K562 (cell line): ENCODE data around the gene ARHGAP30. TPM values are rescaled to one million over a fixed set of nuclear protein-coding genes. Genes with fewer than 3 reads are reported as not detected.
A peak's percentile ranks its signal among the peaks of the same experiment; 100 is the strongest.
"Not testable (repeated sequence)": the region's sequence is repeated elsewhere in the genome, so short reads cannot be mapped to it uniquely, and the experiment has no call there.

Experiments
- ATAC-seq: fragments of 200-7000 bp; cut with Tn5 transposase; 3 replicates; pipeline ENCODE4 v1.9.1; 2020; ENCODE audit warnings: moderate library complexity
- BruUV-seq: library from RNA; stranded (reverse); fragments of 400-500 nt; replicated peaks from 2 replicates; lab custom pipeline; 2021; lab: Mats Ljungman, UMichigan
- CTCF ChIA-PET: fragments of 300-600 bp; formaldehyde crosslinking; extraction: SDS; loops from one replicate; lab custom pipeline; 2021; ENCODE audit warnings: low intra/inter-chr PET ratio; lab: Yijun Ruan, JAX
- POLR2A ChIA-PET: fragments of 300-600, 350-650 bp; sonication (Branson Sonifier 250); formaldehyde crosslinking; extraction: SDS; loops from one replicate; lab custom pipeline; 2021; ENCODE audit warnings: antibody characterized with exemption, inconsistent platforms; lab: Yijun Ruan, JAX
- DNase-seq, 4 experiments: peaks; one replicate each; pipeline versions ENCODE4 v3.0.0 to v3.0.0-alpha.2; 2011 to 2018; ENCODE audit warnings: low spot score in 3 of 4, mixed read lengths in 3 of 4; ENCODE audit errors: extremely low read depth in 1 of 4
- FAIRE-seq: peaks from 2 replicates; lab custom pipeline; 2011; peaks lifted over from hg19 to GRCh38; lab: Jason Lieb, UNC
- H2AFZ ChIP-seq: 2 replicates; pipeline ENCODE4 v1.6.0; 2011; ENCODE audit warnings: low read depth, low read length, control low read depth, inconsistent platforms
- H3K27ac ChIP-seq: fragments of 200-600 bp; 3 replicates; pipeline ENCODE4 v1.8.0; 2011; ENCODE audit warnings: low read depth, mild to moderate bottlenecking, control low read depth, inconsistent platforms, low read length, moderate library complexity, mixed read lengths; ENCODE audit errors: extremely low read depth
- H3K27me3 ChIP-seq, 2 experiments: fragments of 300-600 bp in 1 of 2; 2 replicates in 1 of 2; 3 replicates in 1 of 2; pipeline versions ENCODE4 v1.6.0 to v1.8.0; 2011; ENCODE audit warnings: inconsistent platforms in 2 of 2, low read length in 2 of 2, mild to moderate bottlenecking in 1 of 2, mixed read lengths in 1 of 2, moderate library complexity in 1 of 2; ENCODE audit not compliant: control insufficient read depth in 2 of 2, insufficient read depth in 2 of 2
- H3K36me3 ChIP-seq: fragments of 300-600 bp; 3 replicates; pipeline ENCODE4 v1.8.0; 2011; ENCODE audit warnings: mild to moderate bottlenecking, low read length, inconsistent platforms; ENCODE audit not compliant: control insufficient read depth, insufficient read depth
- H3K4me1 ChIP-seq, 2 experiments: fragments of 200-600 bp in 1 of 2; replicated peaks in 1 of 2; 2 replicates in 1 of 2; 3 replicates in 1 of 2; pipeline versions ENCODE4 v1.5.1 to v1.8.0; 2011; ENCODE audit warnings: inconsistent platforms in 2 of 2, low read length in 2 of 2, mild to moderate bottlenecking in 1 of 2, mixed read lengths in 1 of 2, moderate library complexity in 1 of 2; ENCODE audit not compliant: control insufficient read depth in 2 of 2, insufficient read depth in 2 of 2
- H3K4me2 ChIP-seq: 2 replicates; pipeline ENCODE4 v1.6.1; 2011; ENCODE audit warnings: low read length, control low read depth, inconsistent platforms, mixed read lengths; ENCODE audit not compliant: insufficient read depth
- H3K4me3 ChIP-seq: fragments of 200-600 bp; sonication (generic), shearing (Covaris generic); 2 replicates; pipeline ENCODE4 v1.5.1; 2016; ENCODE audit warnings: control low read depth, inconsistent platforms
- H3K79me2 ChIP-seq: fragments of 200-600 bp; 3 replicates; pipeline ENCODE4 v1.8.0; 2011; ENCODE audit warnings: low read length, inconsistent platforms; ENCODE audit not compliant: control insufficient read depth, insufficient read depth
- H3K9ac ChIP-seq, 2 experiments: 2 replicates each; pipeline versions ENCODE4 v1.6.0 to v1.6.1; 2011; ENCODE audit warnings: low read depth in 2 of 2, low read length in 2 of 2, control low read depth in 1 of 2, inconsistent platforms in 1 of 2, mild to moderate bottlenecking in 1 of 2, mixed read lengths in 1 of 2; ENCODE audit not compliant: insufficient read depth in 1 of 2
- H3K9me1 ChIP-seq: one replicate; pipeline ENCODE4 v1.6.0; 2011; ENCODE audit warnings: inconsistent platforms, mild to moderate bottlenecking, low read length, moderate library complexity; ENCODE audit not compliant: control insufficient read depth, insufficient read depth
- H3K9me3 ChIP-seq: replicated peaks from 2 replicates; pipeline ENCODE4 v1.5.1; 2011; ENCODE audit warnings: low read depth, low read length, inconsistent platforms; ENCODE audit not compliant: control insufficient read depth, insufficient read depth
- H4K20me1 ChIP-seq: replicated peaks from 2 replicates; pipeline ENCODE4 v1.6.1; 2011; ENCODE audit warnings: low read length, inconsistent platforms, mixed read lengths; ENCODE audit not compliant: control insufficient read depth, insufficient read depth
- MAX ChIP-seq: sonication (generic); formaldehyde crosslinking; IDR thresholded peaks from 2 replicates; pipeline ENCODE4 v1.9.0; 2022; ENCODE audit warnings: mild to moderate bottlenecking, missing genetic modification reagents
- USF1 ChIP-seq: sonication (generic); formaldehyde crosslinking; IDR thresholded peaks from 2 replicates; pipeline ENCODE4 v1.9.0; 2022; ENCODE audit warnings: mild to moderate bottlenecking, missing genetic modification reagents
- ZBTB33 ChIP-seq: sonication (generic); formaldehyde crosslinking; IDR thresholded peaks from 2 replicates; pipeline ENCODE4 v1.8.1; 2023; ENCODE audit warnings: mild to moderate bottlenecking, missing genetic modification reagents
- WGBS: fragments of 100-300 bp; shearing (Covaris generic); methylation state at CpG from one replicate; pipeline ENCODE4 v1.1.6; 2016; ENCODE audit warnings: low coverage, mixed read lengths; ENCODE audit not compliant: insufficient coverage; ENCODE audit errors: missing lambda C conversion rate; 5-methylcytosine and 5-hydroxymethylcytosine counted together
- in situ Hi-C: fragments of 300-500 bp; cut with MboI; formaldehyde crosslinking; loops from 4 replicates; pipeline ENCODE4 v1.15.0; 2018; ENCODE audit warnings: inconsistent platforms, mixed read lengths
- intact Hi-C: fragments of 100-400 bp; cut with micrococcal nuclease; formaldehyde crosslinking; loops from 2 replicates; pipeline ENCODE4 v1.14.2; 2022
- polyA plus RNA-seq, 8 experiments: library from polyadenylated mRNA; depleted of rRNA in 4 of 8; stranded (reverse) in 5 of 8; unstranded in 3 of 8; fragments of >200 nt; fragmentation: Nextera tagmentation in 2 of 8; fragmentation: Illumina TruSeq in 1 of 8; extraction: Ambion mirVana in 2 of 8; extraction: Trizol in 1 of 8; gene quantifications; 2 replicates each; pipeline versions ENCODE4 v1.2.1 to v1.2.3, GENCODE V29; 2011 to 2014; ENCODE audit warnings: inconsistent platforms in 1 of 8, missing spikeins in 1 of 8
- total RNA-seq, 7 experiments: library from RNA; depleted of rRNA in 6 of 7; stranded (reverse); fragments of >200 nt in 6 of 7; fragmentation: Illumina TruSeq in 2 of 7; extraction: Trizol in 2 of 7; gene quantifications; 2 replicates each; pipeline versions ENCODE4 v1.2.1 to v1.2.3, GENCODE V29; 2011 to 2021; ENCODE audit warnings: low replicate concordance in 1 of 7

Gene ARHGAP30
- total and polyA plus RNA-seq, 9 of the 15 experiments (the other 6 are each of a cell fraction or from before 2014, with no cell fraction given) = 0.01 to 0.73 (median 0.12) TPM

- Histone ChIP-seq H3K4me3 (peak overlapping the region; percentile 81; the same call in 1 of the 2 replicates), H3K27ac (peak overlapping the region; percentile 27; the same call in 1 of the 3 replicates)
These were observed 46.3 kb upstream of the ARHGAP30 start for GRCh38 chr1:161115961-161116360.

More at GRCh38 chr1:161115961-161116360, 46.3 kb upstream of the ARHGAP30 start:
- ATAC-seq, CTCF ChIA-PET, intact Hi-C loops, H3K9me3 ChIP-seq, H4K20me1 ChIP-seq, H2AFZ ChIP-seq, H3K27me3 ChIP-seq, DNase-seq, BruUV-seq, in situ Hi-C loops, H3K9me1 ChIP-seq, FAIRE-seq: not testable (repeated sequence)
- Histone ChIP-seq H3K4me2 (peak overlapping the region; percentile 98), H3K4me1 (peaks cover 28 to 49% of the 10 kb centered on the region in 2 experiments), H3K36me3 (peaks cover 71% of the 10 kb centered on the region), H3K9ac (peak overlapping the region; percentile 97 to 99; a peak in 3 of 4 replicates), H3K79me2 (peaks cover 94% of the 10 kb centered on the region)
- WGBS = 58% methylated on average over 5 of the region's 6 CpGs
- POLR2A ChIA-PET = interaction anchor here (1.1 to 5.3 kb wide), 6 partner anchors 11 to 38 kb away, joined by 4 to 39 read pairs (median 4); partner anchors contain the start of genes DEDD and UFC1
- TF ChIP-seq USF1 (CRISPR knock-in tag) (peak; percentile 27; the same call in 1 of the 2 replicates), MAX (CRISPR knock-in tag) (peak; percentile 32; the same call in 1 of the 2 replicates), ZBTB33 (CRISPR knock-in tag) (peak; percentile 35; the same call in 1 of the 2 replicates)
